HG03064 (cell line): Measurements from ENCODE around the gene RBMS1.
A peak's percentile ranks its signal among the peaks of the same experiment; 100 is the strongest.

Experiments used
- ATAC-seq: cut with Tn5 transposase; IDR thresholded peaks from one replicate; pipeline ENCODE4 v1.9.1; 2021; ENCODE audit warnings: low read depth; ENCODE audit not compliant: unreplicated experiment

The RBMS1 gene

GRCh38 chr2:160292225-160292624 is 201.4 kb downstream of the RBMS1 start:
- ATAC-seq, result no peak

GRCh38 chr2:160291382-160291781 is 202.2 kb downstream of the RBMS1 start:
- no peak for ATAC-seq

GRCh38 chr2:160290598-160290997 is 203.0 kb downstream of the RBMS1 start:
- no peak for ATAC-seq

- ATAC-seq, result no peak
Measured at GRCh38 chr2:160289831-160290230, 203.8 kb downstream of the RBMS1 start.

- ATAC-seq, result no peak
Measured at GRCh38 chr2:160289126-160289525, 204.5 kb downstream of the RBMS1 start.

- ATAC-seq, result no peak
Measured at GRCh38 chr2:160288324-160288723, 205.3 kb downstream of the RBMS1 start.

- ATAC-seq, result no peak
Measured at GRCh38 chr2:160287476-160287875, 206.1 kb downstream of the RBMS1 start.

- no peak for ATAC-seq
Measured at GRCh38 chr2:160286551-160286950, 207.1 kb downstream of the RBMS1 start.

GRCh38 chr2:160283675-160284074 is 209.9 kb downstream of the RBMS1 start:
- ATAC-seq, result no peak

GRCh38 chr2:160282063-160282580 is 211.5 kb downstream of the RBMS1 start:
- ATAC-seq, result no peak

GRCh38 chr2:160281213-160281612 is 212.4 kb downstream of the RBMS1 start:
- no peak for ATAC-seq

GRCh38 chr2:160279813-160280465 is 213.7 kb downstream of the RBMS1 start:
- ATAC-seq, result no peak

- ATAC-seq, result no peak
Measured at GRCh38 chr2:160278879-160279177, 214.8 kb downstream of the RBMS1 start.

- ATAC-seq, result no peak
Measured at GRCh38 chr2:160278101-160278878, 215.3 kb downstream of the RBMS1 start.

GRCh38 chr2:160277151-160277550 is 216.5 kb downstream of the RBMS1 start:
- no peak for ATAC-seq

- no peak for ATAC-seq
Measured at GRCh38 chr2:160275656-160276055, 218.0 kb downstream of the RBMS1 start.

GRCh38 chr2:160271171-160272086 is 222.2 kb downstream of the RBMS1 start:
- ATAC-seq, result no peak

GRCh38 chr2:160270571-160271113 is 223.0 kb downstream of the RBMS1 start:
- ATAC-seq, result no peak

- ATAC-seq, result peak; percentile 88
Measured at GRCh38 chr2:160269803-160270570, 223.6 kb downstream of the RBMS1 start.

- ATAC-seq, result no peak
Measured at GRCh38 chr2:160269365-160269764, 224.2 kb downstream of the RBMS1 start.
